HG03280 (cell line): ENCODE measurements around the gene CEACAM8.
"Not testable (repeated sequence)": the region's sequence is repeated elsewhere in the genome, so short reads cannot be mapped to it uniquely, and the experiment has no call there.

ENCODE experiments used
- ATAC-seq: cut with Tn5 transposase; IDR thresholded peaks from one replicate; pipeline ENCODE4 v1.9.1; 2021; ENCODE audit warnings: mild to moderate bottlenecking, moderate library complexity; ENCODE audit not compliant: unreplicated experiment

CEACAM8 gene

DNA sequence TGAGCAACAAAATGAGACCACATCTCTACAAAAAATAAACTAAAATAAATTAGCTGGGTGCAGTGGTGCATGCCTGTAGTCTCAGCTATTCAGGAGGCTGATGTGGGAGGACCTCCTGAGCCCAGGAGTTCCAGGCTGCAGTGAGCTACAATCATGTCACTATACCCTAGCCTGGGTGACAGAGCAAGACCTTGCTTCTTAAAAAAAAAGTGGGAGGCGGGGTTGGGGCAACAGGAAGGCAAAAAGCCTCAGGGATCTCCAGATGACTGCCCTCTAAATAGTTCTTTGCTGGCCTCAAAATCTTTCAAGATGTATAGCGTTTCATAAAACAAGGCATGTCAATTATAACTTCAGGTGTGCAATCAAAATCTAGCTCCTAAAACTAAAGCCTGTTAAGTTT, 18.5 kb downstream of the CEACAM8 start:
- ATAC-seq = no peak

DNA sequence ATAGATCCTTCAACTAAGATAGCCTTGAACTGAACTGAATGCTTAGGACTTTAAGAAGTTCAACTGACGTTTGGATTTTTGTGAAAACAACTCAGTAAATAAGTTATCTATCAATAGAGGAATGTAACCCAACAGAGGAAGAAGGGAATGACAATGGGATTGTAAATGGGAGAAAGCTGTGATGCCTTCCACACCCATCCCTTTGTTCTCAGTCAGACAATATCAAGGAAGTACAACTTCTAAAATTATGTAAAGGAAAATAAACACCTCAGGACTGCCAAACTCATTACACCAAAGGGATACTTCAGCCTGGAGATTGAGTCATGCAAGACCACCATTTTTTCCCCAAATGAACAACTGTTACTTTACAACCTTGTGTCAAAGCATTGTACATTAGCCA, 21.1 kb downstream of the CEACAM8 start:
- no peak for ATAC-seq

DNA sequence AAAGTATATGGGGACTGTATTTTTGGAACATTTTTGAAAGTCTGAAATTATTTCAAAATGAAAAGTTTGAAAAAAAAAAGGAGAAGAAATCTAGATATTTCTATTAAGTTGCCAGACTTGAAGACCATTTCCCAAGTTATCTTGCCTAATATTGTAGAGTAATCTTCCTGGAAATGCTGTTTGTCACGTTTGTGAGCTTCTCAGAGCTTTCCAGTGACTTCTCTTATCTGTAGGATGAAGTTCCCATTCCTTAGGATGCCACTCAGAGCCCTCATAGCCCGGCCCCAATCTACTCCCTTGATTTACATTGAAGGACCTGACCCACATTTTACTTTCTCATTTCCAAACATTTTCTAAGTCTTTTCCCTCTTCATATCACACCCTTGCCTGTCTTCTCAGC, 23.6 kb downstream of the CEACAM8 start:
- ATAC-seq = no peak

DNA sequence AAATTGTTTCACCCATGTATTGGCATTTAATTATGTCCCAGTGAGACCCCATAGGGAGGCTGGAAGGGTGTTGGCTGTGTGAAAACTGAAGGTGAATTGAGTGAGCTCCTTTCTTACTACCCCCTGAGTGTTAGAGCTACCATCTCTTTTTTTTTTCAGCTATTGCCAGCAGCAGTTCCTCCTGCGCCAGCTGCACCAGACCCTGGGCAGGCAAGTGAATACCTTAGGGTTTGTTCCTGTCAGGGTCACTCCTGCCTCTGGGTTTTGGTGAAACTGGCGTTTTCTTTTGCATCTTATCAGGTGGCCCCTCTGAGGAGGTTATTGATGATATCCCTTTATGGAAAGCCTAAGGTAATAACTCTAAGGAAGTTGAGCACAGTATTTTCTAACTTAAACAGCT, 25.5 kb downstream of the CEACAM8 start:
- no peak for ATAC-seq

DNA sequence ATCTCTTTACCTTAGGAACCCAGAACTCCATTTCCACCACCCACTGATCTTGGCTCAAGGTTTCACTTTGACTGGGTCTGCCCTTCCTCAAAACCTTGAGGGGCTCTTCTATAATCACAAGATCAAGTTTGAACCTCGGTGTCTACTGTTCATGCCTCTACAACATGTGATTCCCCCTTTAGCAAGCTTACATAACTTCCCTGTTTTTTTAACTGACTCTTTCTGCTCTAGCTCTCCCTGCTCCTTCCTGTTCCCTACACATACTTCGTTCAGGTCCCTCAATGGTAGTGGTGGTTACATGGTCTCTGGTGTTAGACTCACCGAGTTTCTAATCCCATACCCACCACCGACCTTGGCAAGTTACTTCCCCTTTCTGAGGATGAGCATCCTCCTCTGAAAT, 26.7 kb downstream of the CEACAM8 start:
- no peak for ATAC-seq

DNA sequence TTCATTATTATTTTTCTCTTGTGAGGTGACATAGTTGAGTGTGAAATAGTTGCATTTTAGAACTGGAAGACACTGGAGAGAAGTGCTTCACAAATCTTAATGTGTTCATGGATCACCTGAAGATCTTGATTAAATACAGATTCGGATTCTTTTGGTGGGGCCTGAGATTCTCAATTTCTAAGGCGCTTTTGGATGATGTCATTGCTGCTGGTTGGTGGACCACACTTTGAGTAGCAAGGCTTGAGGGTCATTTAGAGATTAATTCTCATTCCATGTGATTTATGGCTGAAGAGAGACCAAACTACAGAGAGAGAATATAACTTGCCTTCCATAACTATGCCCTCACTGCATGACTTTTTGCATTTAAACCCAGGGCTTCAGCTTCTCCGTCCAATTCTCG, 27.2 kb downstream of the CEACAM8 start:
- ATAC-seq = no peak

DNA sequence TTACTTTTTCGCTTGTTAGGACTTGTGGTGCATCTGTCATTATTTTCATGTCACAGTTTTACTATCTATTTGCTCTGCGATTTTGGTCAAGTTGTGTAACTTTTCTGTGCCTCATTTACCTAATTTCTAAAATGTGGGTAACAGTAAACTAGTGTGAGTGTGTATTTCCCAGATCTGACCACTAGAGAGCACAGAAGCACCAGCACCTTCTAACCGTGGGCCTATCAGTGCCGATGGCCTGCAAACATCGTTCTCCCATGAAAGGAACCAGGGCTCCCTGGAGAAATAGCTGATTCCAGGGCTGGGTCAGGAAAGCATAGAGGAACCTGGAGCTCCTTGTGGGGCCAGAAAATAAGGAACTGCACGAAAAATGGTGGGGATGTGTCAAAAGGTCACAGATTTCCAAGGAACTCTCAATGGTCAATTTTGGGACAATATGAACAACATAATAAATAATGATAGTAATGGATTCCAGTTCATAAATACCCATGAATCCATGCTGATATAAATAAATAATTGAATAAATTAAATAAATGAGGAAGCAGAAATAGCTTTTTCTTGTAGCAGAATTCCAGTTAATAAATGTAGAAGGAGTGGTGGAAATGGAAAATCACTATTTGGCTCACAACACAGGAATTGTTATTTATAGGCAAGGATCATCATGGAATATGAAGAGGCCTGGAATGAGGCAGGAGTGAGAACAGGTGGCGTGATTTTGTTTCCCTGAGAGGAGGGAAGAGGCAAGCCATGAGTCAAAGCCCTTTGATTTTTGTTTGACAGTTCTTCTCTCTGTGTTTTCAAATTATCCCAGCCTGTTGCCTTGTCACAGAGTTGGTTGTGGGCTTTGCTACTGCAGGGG, 31.1 kb downstream of the CEACAM8 start:
- no peak for ATAC-seq

DNA sequence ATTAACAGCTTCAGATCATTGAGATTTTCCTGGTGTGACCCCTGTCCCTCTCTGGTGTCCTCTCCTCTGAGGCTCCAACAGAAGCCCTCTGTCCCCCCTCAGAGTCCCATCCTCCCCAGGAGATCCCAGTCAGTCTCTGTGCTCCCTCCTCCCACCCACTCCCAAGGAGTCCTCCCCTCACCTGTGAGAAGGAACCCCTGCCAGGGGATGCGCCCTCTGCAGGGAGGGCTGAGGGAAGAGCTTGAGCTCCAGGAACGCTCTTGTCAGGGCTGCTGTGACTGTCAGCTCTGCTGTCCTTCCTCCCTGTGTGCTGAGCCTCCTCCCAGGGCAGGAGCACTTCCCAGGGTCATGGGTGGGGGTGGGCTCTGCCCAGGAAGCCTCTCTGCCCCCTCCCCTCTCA, 33.2 kb downstream of the CEACAM8 start:
- ATAC-seq = no peak

DNA sequence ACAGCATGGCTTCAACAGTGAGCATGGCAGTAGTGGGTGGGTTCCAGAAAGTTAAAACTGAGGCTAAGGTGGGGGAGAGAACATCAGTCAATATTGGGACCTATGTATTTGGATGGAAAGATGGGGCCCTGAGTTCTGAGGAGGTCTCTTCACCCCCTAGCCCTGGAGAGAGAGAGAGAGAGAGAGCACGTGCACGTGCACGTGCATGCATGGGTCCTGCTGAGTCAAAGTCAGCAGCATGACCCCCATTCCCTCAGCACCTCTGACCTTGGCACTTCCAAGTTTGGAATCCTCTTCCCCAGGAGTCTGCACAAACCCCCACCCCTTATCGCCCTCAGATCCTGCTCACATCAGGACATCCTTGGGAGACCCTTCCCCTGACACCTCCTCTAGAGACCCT, 34.0 kb downstream of the CEACAM8 start:
- no peak for ATAC-seq

DNA sequence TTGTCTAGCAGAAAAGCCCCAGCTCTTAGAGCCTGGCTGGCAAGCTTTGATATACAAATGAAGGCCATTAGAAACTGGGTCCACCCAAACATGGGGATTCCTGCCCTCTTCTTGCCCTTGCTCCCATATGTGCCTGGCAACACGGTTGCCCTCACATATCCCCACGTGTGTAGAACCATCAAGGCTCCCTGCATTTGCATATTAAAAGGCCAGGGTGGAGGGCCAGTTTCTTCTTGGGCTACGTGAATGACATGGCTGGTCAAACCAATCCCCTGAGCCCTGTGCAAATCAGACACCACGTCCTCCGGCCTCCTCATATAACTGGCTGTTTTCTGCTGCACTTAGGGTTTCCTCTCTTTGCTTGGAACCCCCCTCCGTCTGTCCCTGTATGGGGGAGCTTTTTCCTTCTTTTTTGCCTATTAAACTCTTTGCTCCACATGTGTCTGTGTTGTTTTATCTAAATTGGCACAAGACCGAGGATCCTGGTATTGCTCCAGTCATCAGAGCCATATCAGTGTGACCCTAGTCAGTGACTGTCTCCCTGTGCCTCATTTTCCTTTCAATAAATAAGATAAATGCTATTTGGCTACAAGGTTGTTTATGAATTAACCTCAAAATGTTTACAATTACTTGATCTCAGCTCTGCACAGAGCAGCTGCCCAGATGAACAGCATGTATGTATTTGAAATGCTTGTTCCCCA, 36.1 kb downstream of the CEACAM8 start:
- ATAC-seq = no peak

DNA sequence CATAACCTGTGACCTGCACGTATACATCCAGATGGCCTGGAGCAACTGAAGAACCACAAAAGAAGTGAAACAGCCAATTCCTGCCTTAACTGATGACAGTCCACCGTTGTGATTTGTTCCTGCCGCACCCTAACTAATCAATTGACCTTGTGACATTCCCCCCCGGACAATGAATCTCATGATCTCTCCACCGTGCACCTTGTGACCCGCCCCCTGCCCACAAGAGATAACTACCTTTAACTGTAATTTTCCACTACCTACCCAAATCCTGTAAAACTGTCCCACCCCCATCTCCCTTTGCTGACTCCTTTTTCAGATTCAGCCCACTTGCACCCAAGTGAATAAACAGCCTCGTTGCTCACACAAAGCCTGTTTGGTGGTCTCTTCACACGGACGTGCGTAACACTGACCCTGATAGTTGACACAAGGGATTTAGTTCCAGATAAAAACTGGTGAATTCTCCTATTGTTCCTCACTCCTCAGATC, 37.3 kb downstream of the CEACAM8 start:
- not testable (repeated sequence) for ATAC-seq

DNA sequence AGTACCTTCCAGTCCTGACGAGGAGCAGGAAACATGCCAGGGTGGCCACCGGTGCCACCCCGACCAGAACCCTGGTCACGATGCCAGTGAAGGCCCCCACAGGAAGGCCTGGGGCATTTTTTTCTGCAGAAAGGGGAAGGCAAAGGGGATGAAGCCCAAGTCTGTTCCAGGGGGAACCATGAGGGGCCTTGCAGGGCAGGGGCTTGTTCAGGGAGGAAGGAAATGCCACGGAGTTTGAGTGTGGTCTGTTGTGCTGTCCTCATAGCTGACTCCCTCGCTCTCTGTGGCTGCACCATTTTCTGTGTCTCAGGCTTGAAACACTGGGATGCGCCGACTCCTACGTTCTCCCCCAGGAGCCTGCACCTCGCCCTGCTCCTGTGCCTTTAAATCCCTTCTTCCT, 38.9 kb downstream of the CEACAM8 start:
- no peak for ATAC-seq

DNA sequence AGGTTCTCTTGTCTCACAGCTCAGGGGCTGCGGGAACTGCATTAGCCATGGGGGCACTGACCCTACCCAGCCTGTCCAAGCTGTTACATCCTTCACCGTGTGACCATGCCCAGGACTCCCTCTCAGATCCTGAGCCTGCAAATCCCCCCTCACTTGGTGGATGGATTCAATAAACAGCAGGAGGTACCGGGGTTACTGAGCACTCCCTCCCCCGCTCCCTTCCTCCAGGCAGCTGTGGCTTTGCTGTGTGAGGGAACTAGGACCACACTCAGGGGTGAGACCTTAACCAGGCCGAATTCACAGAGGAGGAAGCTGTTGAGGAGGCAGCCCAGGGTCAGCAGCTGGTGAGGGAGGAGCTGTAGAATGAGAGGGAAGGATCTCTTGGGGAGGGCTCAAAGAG, 39.4 kb downstream of the CEACAM8 start:
- no peak for ATAC-seq

DNA sequence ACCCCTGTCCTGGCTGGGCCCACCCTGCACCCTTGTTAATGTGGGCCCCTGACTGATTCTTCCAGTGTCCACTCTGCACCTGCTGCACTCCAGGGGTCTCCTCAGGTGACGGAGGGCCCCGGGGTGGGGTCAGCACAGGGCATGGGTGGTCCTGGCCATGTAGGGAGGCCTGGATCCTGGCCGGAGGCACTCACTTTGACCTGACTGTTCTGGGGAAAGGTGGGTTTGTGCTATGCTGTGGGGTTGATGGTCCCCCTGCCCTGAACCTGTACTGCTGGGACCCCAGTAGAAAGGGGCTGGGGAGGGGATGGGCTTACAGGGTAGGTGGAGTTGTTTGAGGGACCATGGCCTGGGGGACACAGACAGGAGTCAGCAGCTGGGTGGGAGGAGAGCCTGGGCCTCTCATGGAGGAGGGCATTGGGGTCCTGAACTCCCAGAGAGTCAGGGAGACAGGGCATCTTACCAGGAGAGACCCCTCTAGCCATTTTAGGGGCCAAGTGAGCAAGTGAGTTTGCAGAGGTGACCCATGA, 40.6 kb downstream of the CEACAM8 start:
- ATAC-seq = no peak

DNA sequence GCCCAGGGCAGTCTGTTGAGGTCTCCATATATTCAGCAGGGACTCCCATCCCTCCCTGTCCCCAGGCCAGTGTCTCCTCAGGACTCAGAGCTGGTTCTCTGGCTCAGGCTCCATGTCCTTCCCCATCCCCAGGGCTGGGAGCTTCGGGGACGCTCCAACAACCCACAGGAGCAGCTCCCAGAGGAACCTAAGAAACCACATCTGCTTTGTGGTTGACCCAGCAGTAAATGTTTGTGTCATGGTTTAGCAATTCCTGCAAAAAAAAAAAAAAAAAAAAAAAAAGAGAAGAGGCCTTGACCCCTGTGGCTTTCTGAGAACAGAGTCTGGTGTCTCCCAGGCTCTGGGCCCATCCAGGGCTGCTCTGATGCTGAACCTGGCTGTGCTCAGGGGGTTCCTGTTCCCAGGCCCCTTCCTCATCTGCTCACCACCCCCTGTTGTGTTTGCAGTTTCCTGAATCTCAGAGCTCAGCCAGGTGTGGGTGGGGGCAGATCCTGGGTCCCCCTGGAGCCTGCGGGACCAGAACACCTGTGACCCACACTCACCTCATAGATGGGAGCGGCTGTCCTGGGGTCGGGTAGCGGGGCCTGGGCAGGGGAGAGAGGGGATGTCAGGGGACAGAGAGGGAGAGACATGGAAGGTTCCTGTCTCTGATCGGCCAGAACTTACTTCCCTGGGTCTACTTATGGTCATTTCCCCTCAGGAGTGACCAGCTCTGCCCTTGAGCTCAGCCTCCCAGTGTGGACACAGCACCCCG, 41.3 kb downstream of the CEACAM8 start:
- ATAC-seq = no peak

DNA sequence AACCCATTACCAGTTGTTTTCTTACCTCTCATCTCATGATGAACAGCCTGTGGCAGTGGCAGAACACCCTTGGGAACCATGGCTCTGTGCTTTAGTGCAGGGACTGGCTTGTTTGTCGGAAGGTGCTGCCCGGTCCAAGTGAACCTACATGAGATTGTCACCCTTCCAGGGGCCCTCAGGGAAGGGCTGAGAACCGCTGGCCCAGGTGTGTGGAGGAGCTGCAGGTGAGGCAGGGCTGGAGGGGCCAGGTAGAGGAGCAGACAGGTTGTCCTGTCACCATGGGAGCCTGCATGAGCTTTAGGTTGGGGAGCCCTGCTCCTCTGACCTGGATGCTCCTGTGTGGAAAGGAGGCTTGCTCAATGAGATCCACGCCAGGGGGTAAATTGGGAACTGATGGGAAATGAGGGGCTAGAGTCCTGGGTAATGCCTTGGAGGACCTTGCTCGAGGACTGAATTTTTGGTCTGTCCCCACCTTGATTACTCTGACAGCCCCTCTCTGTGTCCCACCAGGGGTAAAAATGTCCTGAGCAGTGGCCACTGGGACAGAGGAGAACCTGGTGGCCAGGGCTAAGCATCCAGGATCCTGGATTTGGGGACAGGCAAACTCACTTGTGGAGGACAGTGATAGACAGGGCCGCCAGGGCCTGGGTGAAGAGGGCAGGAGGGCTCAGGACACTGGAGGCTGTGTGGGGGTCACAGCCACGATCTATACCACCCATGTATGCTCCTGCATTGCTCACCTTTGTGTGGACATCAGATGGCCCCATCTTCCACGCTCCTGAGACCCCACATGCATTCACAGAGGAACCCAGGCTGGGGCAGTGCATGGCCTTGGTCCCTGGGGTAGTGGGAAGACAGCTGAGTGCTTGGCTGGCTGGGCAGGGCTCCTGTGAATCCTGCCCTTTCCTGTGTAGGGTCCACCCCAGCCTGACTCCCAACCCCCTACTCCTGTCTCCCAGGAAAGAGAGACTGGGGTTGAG, 42.3 kb downstream of the CEACAM8 start:
- ATAC-seq = no peak

DNA sequence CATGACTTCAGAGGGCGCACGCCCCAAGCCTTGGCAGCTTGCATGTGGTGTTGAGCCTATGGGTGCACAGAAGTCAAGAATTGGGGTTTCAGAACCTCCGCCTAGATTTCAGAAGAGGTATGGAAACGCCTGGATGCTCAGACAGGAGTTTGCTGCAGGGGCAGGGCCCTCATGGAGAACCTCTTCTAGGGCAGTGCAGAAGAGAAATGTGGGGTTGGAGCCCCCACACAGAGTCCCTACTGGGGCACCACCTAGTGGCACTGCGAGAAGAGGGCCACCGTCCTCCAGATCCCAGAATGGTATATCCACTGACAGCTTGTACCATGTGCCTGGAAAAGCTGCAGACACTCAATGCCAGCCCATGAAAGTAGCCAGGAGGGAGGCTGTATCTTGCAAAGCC, 44.2 kb downstream of the CEACAM8 start:
- not testable (repeated sequence) for ATAC-seq

DNA sequence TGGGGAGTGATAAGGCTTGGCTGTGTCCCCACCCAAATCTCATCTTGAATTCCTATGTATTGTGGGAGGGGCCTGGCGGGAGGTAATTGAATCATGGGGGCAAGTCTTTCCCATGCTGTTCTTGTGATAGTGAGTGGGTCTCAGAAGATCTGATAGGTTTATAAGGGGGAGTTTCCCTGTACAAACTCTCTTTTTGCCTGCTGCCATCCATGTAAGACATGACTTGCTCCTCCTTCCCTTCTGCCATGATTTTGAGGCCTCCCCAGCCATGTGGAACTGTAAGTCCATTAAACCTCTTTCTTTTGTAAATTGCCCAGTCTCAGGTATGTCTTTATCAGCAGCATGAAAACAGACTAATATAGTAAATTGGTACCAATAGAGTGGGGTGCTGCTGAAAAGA, 45.7 kb downstream of the CEACAM8 start:
- ATAC-seq = not testable (repeated sequence)

DNA sequence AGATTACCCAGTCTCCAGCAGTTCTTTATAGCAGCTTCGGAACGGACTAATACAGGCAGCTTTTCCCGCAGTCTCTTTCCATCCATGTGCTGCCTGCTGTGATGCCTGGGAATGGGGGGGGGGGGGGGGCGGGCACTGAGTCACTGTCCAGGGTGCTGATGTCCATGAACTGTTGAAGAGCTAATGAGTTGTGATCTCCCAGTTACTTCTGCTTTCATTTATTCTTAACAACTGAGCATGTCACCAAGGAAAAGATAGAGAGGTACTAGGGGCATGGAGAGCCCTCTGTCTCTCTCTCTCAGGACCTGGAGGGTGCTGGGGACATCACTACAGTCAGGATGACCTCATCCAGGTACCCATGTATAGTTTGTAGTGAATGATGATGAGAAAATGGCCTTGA, 46.2 kb downstream of the CEACAM8 start:
- ATAC-seq = no peak

DNA sequence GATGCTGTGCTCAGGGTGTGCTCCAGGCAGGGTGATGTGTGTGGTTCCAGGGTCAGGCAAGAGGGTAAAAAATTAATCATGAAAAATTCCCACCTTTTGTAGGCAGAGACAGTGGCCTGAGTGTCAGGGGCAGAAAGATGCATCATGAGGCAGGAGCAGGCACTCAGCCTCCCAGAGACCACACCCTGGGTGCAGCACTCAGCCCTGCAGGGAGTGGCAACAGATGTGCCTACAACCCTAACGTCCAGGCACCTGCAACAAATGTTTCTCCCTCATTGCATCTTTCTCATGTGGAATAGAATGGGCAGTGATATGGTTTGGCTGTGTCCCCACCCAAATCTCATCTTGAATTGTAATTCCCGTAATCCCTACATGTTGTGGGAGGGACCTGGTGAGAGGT, 46.8 kb downstream of the CEACAM8 start:
- ATAC-seq = no peak
